PC-9 (cell line): ENCODE data around the gene RFTN1.

Source experiments
- EZH2 ChIP-seq: fragments of 200-600 bp; sonication (generic); IDR thresholded peaks from 2 replicates; pipeline ENCODE4 v1.8.0; 2017; ENCODE audit warnings: antibody characterized with exemption, low read depth
- TF ChIP-seq, protein P1 (sequence below): fragments of 200-600 bp; sonication (generic); conservative IDR thresholded peaks from 2 replicates; pipeline ENCODE4 v1.6.1; 2017; ENCODE audit warnings: mixed run types, antibody characterized with exemption, mild to moderate bottlenecking, moderate library complexity

DNA sequence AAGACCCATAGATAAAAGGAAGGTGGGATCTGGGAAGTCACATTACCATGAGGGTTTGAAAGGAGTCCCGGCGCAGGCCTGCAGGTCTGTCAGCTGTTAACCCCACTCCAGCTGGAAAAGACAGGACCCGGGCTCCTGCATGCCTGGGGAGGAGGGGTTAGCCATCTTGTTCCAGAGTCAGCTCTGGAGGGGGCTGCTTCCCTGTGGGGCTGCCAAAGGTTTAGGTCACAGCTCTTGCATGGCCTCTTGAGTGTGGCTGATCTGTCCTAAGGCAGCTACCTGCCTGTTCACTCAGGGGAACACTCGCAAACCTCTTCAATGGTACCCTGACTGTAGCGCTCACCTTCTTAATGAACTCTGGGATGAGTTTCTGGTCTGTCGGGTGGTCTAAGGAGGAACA is 104.5 kb downstream of the RFTN1 start:
- TF ChIP-seq, protein P1, sequence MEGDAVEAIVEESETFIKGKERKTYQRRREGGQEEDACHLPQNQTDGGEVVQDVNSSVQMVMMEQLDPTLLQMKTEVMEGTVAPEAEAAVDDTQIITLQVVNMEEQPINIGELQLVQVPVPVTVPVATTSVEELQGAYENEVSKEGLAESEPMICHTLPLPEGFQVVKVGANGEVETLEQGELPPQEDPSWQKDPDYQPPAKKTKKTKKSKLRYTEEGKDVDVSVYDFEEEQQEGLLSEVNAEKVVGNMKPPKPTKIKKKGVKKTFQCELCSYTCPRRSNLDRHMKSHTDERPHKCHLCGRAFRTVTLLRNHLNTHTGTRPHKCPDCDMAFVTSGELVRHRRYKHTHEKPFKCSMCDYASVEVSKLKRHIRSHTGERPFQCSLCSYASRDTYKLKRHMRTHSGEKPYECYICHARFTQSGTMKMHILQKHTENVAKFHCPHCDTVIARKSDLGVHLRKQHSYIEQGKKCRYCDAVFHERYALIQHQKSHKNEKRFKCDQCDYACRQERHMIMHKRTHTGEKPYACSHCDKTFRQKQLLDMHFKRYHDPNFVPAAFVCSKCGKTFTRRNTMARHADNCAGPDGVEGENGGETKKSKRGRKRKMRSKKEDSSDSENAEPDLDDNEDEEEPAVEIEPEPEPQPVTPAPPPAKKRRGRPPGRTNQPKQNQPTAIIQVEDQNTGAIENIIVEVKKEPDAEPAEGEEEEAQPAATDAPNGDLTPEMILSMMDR, result no peak
- TF ChIP-seq EZH2, result no peak
